DMS79 treated with DMSO at 0.1 percent for 48 hours (cell line): ENCODE measurements around the gene ZNF593OS.

Source experiments
- DNase-seq: peaks from one replicate; lab custom pipeline; 2025; lab: John Stamatoyannopoulos, UW

Gene ZNF593OS

DNA sequence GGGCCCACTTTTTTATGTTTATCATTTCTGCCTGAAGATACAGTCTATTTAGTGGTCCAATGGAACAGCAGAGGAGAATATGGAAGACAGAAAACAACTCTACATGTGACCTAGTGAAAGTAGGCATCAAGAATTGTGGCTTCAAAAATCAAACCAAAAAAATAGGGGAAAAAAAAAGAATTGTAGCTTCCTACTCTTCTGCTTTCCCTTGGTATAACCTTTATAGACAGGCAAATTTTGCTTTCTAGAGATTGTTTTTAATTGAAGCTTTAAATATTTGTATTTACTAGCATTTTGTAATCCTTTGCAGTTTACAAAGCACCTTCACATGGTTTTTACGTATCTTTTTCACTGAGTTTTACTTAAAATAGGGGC is 45.7 kb downstream of the ZNF593OS start:
- no peak for DNase-seq

DNA sequence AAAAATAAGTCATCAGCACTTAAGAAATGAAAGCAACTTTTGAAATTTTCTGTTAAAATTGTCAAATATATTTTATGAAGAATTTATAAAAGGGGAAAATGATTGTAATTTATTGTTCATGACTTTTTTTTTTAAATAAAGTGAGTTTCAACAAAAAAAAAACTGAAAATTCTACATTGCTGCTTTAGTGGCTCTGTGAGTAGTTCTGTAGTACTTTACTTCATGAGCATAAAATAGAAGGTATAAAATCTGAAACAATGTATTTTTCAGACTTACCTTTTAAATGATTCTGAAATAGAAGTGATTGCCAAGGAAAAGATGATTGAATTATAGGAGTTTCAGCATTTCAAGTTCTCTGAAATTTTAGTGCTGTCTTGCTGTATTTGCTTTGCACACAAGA is 46.2 kb downstream of the ZNF593OS start:
- no peak for DNase-seq

DNA sequence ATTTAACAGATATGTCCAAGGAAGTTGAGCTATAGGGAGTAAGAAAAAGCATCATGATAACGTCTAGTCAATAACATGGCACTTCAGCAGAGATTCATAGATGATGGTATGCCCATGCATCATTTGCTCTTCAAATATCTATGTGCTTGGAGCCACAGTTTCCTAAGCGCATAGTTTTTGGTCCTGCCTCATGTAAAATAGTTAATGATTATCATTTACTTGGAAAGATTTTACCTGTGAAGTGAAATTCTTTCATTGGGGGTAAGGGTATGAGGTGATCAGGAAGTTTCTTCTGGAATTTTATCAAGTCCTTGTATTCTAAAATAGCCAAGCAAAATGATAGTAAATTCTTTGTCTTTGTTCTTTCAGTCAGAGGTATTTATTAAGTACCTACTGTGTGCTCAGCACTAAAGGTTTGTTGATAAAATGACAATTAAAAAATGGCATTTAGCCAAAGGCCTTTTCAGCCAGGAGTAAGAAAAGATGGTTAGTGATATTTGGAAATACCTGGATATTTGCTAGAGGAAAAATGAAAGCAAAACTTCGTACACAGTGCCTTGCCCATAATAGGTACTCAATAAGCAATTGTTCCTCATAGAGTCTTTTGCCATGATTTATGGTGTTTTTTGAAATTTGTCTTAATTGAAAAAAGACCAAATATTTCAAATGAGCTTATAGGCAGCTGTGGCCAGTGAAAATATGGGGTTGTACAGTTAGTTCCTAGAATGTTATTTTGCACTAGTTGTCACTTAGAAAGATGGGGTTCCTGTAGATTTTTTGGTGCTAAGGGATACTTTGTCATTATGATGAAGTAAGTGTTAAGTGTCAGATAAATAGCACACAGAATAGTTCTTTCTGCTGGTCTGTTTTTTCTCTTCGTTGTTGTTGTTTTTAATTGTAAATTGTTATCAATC is 47.0 kb downstream of the ZNF593OS start:
- DNase-seq = no peak

DNA sequence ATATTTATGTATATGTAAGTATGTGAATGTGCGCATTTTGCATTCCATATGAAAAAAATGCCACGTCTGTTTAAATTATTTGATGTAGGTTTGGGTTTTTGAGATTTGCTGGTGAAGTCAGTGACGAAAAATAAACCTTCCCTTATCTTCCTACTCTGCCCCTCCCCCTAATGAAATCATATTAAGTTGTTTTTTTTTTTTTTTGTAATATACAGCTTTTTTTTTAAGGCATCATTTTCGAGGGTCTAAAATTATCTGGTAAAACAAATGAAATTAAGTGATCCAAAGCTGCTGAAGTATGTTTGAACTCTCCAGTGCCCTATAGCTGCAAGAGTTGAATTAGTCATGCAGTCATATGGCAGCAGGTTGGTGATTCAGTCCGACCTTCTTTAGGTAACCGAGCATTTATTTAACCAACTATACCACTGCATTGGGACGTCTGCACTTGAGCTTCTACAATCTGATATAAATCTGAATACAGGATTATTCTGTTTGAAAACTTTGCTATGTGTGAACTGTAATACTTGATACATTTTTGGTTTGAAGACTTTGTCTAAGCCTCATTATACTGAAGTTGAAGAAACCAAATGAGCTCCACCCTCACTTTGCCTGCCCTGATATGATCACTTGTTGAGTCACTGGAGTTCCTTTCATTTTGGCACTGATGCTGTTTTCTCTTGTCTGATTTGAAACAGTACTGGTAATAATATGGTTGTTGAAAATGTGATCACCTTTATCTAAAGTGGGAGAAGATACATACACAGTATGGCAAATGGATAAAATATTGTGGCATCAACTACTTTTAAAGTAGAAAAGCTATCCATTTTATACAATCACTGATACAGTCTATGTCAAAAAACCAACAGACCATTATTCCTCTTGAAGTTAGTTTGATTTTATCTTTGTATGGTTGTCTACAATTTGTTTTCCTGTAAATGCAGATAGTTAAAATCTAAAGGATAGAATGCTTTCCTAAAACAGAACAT is 48.4 kb downstream of the ZNF593OS start:
- DNase-seq = no peak

DNA sequence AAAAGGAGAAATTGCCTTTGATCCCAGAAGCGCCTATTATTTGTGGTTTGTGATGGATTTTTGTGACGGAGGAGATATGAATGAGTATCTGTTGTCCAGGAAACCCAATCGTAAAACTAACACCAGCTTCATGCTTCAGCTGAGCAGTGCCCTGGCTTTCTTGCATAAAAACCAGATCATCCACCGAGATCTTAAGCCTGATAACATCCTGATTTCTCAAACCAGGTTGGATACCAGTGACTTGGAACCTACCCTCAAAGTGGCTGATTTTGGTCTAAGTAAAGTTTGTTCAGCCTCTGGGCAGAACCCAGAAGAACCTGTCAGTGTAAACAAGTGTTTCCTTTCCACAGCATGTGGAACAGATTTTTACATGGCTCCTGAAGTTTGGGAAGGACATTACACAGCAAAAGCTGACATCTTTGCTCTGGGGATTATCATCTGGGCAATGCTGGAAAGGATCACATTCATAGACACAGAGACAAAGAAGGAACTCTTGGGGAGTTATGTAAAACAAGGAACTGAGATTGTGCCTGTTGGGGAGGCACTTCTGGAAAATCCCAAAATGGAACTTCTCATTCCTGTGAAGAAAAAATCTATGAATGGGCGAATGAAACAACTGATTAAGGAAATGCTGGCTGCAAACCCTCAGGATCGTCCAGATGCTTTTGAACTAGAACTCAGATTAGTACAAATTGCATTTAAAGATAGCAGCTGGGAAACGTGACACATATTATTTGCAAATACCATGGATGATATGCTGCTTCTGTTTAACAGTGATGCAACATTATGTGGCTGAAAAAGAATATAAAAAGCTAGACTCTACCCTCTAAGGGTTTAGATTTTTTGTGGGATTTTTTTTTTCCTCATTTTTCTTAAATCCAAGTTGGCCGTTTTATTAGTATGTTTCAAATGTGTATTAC is 49.5 kb downstream of the ZNF593OS start:
- DNase-seq = peak; percentile 58

DNA sequence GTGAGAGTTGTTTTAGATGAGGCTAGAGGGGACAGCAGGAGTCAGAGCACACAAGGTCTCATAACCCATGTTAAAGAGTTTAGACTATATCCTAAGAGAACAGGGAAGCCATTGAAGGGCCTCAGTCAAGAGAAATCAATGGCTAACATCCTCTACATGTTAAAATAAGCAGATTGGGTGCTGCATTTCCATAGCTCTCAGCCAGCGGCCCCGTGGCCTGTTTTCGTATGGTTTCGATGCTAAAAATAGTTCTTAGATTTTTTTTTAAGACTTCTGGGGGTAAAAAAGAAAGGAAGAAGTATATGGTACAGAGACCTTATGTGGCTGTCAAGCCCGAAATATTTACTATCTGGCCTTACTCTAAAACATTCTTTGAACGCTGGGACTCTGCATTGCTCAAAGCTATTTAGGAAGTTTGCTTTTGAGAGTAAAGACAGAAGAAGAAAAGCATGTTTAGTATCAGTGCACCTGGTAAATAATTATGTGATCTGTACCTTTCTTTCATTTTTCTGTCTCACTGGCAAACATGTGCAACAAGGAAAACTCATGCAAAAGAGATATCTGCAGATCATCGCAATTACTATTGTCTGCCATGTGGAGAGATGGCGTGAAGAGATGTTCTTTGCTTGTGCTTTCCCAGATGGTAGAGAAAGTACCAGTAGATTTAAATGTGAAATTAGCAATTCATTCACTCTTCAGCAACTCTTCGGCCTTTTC is 51.6 kb downstream of the ZNF593OS start:
- no peak for DNase-seq
